Stimulated activated naive CD4-positive, alpha-beta T cell (primary cell): ENCODE results near the gene AXIN2.
A peak's percentile ranks its signal among the peaks of the same experiment; 100 is the strongest.
"Not testable (repeated sequence)": the region's sequence is repeated elsewhere in the genome, so short reads cannot be mapped to it uniquely, and the experiment has no call there.

Experiments used
- DNase-seq, 6 experiments: peaks; one replicate each; lab custom pipeline; 2025; lab: John Stamatoyannopoulos, UW

The AXIN2 gene

DNA sequence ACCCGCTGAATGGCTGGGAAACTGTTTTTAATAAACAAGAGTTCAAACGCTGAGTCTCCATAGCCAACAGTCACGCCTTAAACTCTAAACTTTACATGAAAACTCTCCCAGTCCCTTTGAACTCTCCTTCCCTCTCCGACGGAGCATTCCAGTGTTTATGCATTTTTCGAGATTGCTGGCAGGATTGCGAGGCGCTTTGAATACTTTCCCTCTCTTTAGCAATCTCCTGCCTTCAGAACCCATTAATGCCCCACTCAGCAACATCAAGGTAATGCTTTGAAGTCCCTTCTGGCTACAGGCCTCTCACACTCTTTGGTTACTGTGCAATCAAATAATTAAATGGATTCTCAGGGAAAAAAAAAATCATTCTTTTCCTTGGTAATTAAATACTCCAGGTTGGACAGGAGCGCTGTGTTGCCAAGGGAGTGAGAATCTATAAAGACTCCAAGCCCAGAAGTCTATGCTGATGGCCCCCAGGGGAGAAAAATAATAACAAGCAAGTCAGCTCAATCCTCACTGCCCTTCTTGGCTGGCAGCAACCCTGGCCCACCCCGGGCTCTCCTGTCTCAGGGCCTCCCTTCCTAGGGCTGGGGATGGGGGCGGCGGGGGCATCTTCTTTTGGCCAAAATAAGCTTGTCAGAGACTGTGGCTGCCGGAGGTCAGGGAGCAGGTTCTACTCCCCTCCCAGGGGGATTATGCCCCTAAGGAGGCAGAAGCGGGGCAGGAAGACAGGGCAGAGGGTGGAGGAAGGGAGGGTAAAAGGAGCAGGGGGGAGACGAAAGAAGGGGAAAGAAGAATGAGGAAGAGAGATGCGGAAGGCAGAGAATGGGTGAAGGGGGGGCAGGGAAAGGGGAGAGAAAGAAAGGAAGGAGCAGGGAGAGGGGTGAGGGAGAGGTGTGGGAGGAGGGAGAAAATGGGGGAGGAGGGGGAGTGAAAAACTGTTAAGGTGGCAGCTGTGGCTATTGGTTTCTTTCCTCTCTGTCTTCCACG lies 45.2 kb downstream of the AXIN2 start:
- no peak for DNase-seq

- DNase-seq = no peak
Measured at GRCh38 chr17:65515512-65515911, 45.9 kb downstream of the AXIN2 start.

DNA sequence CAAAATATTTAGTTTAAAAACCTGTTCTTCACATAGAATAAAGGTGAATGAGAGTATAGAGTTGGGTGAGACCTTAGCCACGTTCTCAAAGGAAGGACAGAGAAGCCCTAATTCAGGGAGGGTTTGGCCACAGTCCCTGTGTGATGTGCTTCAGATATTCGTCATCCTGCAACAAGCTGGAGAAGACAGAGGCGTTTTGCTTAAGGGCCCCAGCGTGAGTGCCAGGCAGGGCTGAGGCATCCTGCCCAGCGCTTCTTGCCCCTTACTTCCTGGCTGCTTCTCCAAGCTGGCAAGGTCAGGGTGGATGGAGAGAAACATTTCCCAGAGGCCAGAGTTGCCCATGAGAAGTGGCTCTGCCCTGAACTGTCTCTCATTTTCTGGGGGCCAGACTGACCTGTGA lies 46.9 kb downstream of the AXIN2 start:
- no peak for DNase-seq

DNA sequence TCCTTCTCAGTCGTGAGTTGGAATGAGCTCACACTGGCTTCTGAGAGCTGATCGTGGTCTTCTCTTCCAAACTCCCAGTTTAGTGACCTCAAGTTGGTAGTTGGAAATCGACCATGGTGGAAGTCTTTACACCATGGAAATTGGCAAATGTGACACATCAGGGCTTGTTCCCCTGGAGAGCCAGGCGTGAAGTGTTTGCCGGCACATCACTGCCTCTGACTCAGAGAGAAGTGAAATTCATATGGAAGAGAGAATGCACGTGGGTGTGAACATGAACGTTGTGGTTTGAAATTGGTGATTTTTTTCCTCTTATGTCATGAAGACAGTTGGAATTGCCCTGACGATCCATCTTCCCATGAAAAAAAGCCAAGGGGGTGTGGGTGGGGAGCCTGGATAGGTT lies 47.4 kb downstream of the AXIN2 start:
- DNase-seq = no peak

- no peak for DNase-seq
Measured at GRCh38 chr17:65511316-65511715, 50.1 kb downstream of the AXIN2 start.

DNA sequence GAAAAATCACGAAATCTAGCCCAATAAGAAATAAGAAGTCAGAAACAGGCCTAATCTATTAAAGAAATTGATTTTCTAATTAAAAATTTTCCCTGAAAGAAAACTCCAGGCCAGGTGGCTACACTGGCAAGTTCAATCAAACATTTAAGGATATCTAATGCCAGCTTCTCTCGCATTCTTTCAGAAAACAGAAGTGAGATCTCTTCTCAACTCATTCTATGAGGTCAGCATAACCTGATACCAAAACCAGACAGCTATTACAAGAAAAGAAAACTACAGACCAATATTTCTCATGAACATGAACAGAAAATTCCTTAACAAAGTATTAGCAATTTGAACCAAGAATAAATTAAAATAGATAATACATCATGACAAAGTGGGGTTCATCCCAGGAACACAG lies 52.4 kb downstream of the AXIN2 start:
- DNase-seq = no peak

- not testable (repeated sequence) for DNase-seq
Measured at GRCh38 chr17:65504673-65505072, 56.8 kb downstream of the AXIN2 start.

DNA sequence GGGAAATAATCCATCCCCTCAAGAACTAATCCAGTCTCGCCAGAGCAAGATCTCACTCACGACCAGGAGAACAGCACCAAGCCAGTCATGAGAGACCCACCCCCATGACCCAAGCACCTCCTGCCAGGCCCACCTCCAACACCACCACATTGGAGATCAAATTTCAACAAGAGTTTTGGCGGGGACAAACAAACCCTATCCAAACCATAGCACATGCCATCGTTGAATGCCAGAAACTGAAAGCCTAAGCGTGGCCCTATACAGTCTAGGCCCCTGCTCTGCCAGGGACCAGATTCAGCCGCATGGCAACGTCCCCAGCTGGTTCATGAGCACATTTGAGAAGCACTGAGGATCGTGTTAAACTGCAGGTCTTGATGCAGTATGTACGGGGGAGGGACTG lies 57.3 kb downstream of the AXIN2 start:
- no peak for DNase-seq

GRCh38 chr17:65503557-65503956 lies 57.9 kb downstream of the AXIN2 start:
- no peak for DNase-seq

- DNase-seq = no peak
Measured at GRCh38 chr17:65498816-65499215, 62.6 kb downstream of the AXIN2 start.

DNA sequence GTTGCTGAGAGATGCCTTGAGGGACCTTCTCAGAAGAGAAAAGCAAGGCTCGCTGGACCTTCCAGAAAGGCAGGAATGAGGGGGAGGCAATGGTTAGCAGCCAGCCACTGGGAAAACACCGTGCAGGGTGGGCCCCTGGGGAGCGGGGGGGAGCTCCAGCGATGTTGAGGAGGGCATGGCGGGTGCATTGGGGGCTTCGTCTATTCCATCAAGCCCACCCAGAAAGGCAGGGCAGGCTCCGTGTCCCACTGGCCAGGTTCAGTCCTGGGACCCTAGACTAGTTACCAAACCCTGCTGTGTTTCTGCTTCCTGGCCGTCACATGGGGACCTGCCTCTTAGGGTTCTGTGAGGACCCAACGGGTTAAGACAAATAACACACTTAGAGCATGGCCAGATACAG lies 64.6 kb downstream of the AXIN2 start:
- no peak for DNase-seq

GRCh38 chr17:65495122-65496055 lies 66.1 kb downstream of the AXIN2 start:
- DNase-seq = peak in 4 of 6 experiments; percentile 5 to 45 (median 18)

DNA sequence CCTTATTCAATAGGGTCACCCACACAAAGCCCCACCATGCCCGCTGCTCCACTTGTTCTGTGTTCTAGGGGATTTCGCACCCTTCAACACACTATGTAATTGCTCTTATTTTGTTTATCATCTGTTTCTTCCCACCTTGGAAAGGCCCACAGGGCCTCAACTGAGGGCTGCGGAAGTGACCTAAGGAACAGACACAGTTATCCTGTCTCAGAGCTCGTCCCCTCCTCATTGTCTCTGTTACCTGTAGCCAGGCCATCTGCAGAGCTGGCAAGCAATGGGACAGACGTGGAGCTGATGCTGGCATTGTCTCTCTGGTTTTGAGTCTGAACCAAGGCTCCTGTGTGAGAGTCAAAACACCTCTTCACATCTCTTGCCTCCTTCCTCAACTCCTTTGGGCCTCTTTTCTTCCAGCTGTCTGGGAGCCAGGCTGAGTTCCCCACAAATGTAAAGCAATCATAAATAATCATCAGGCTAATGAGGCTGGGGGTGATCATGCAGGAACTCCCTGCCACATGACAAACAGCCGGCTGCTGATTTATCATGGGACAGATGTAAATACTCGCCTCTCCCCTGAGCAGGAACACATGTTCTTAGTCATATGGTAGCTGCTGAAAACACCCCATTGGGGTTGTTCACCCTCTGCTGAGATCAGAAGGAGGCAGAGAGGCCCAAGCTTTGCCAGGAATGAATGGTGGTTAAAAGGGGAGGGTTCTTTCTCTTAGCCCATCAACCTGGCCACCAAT lies 71.9 kb downstream of the AXIN2 start:
- no peak for DNase-seq

DNA sequence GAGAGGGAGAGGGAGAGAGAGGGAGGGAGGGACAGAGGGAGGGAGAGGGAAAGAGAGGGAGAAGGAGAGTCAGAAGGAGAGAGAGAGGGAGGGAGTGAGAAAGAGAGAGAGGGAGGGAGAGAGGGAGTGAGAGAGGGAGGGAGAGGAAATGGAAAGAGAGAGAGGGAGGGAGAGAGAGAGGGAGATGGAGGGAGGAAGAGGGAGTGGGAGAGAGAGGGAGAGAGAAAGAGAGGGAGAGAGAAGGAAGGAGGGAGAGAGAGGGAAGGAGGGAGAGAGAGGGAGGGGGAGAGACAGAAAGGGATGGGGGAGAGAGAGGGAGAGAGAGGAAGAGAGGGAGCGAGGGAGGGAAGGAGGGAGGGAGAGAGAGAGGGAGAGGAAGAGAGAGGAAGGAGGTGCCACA lies 72.8 kb downstream of the AXIN2 start:
- no peak for DNase-seq

DNA sequence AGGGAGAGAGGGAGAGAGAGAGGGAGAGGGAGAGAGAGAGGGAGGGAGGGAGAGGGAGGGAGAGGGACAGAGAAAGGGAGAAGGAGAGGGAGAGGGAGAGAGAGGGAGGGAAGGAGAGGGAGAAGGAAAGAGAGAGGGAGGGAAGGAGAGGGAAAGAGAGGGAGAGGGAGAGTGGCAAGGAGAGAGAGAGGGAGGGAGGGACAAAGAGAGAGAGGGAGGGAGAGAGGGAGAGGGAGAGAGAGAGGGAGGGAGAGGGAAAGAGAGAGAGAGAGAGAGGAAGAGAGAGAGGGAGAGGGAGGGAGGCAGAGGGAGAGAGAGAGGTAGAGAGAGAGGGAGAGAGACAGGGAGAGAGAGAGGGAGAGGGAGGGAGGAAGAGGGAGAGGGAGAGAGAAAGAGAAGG lies 73.5 kb downstream of the AXIN2 start:
- DNase-seq = no peak

DNA sequence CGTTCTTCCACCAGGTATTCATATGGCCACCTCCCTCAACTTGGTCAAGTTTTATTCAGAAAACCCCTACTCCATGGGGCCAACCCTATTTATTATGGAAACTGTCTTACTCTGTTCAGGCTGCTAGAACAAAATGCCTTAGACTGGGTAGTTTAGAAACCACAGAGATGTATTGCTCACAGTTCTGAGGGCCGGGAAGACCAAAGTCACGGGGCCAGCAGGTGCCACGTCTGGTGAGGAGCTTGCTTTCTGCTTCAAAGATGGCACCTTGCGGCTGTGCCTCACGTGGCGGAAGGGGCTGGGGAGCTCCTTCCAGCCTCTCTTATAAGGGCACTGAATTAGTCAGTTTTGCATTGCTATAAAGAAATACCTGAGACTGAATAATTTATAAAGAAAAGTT lies 74.3 kb downstream of the AXIN2 start:
- no peak for DNase-seq

DNA sequence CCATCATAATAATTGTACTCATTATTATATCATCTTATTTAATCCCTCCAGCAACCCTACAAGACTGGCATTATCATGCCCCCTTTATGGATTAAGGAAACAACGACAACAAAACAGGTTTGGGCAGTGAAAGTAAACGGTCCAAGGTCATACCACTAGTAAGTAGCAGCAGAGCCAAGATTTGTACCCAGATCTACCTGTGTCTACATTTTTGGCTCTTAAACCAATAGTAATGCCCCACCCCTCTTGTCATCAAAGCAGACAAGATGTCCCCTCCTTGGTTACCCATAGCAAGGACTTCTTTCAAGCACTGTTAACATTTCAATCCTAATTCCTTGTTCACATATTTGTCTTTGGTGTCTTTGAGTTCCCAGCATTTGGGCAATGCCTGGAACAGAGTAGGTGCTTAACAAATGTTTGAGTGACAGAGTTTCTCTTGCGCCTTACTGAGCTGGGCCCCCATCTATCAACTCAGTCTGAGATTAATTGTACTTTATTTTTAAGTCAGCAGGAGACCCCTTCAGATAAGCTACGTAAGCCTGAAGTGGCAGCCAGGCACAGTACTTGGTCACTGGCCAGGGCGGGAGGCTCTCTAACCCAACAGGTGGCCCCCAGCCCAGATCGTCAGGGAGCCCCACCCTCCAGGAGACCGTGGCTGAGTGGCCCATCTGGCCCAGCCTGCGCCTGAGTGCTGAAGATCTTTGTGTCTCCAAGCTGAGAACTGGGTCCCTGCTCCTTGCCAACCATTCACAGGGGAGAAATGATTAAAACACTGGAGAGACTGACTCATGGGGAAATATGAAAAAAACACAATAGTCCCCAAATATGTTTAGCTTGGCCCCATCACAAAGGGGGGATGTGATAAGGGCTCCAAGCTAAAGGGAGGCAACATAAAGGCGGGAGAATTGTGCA lies 75.8 kb downstream of the AXIN2 start:
- DNase-seq = no peak

- not testable (repeated sequence) for DNase-seq
Measured at GRCh38 chr17:65484405-65484804, 77.0 kb downstream of the AXIN2 start.

DNA sequence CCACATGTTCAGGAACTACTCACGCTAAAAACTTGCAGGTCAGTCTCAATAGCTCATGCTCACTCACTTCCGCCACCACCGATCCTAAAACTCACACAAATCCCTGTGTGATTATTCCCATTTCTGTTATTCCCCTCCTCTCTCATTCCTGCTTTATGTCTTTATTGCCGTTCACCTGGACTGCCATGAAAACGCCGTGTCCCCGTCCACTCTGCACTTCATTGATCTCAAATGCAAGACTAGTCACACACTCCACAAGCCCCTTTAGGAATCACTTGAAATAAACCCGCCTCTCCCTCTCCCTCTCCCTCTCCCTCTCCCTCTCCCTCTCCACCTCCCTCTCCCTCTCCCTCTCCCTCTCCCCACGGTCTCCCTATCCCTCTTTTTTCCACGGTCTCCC lies 78.0 kb downstream of the AXIN2 start:
- no peak for DNase-seq

- no peak for DNase-seq
Measured at GRCh38 chr17:65482201-65482600, 79.2 kb downstream of the AXIN2 start.

GRCh38 chr17:65479282-65479681 lies 82.2 kb downstream of the AXIN2 start:
- DNase-seq = no peak
